NCI-H2196 treated with DMSO at 0.1 percent for 48 hours (cell line): Measurements from ENCODE around the gene SF3B4.

ENCODE experiments used
- DNase-seq: peaks from one replicate; lab custom pipeline; 2025; ENCODE audit not compliant: unreplicated experiment; lab: John Stamatoyannopoulos, UW

Gene SF3B4

GRCh38 chr1:149933208-149933607 lies 5.6 kb upstream of the SF3B4 start:
- no peak for DNase-seq

GRCh38 chr1:149932474-149932873 lies 4.9 kb upstream of the SF3B4 start:
- DNase-seq = no peak

GRCh38 chr1:149931212-149931790 lies 3.7 kb upstream of the SF3B4 start:
- no peak for DNase-seq

- no peak for DNase-seq
Measured at GRCh38 chr1:149929856-149930255, 2.3 kb upstream of the SF3B4 start.

GRCh38 chr1:149928401-149928724 lies 760 bp upstream of the SF3B4 start:
- no peak for DNase-seq

GRCh38 chr1:149927056-149927562 lies 494 bp downstream of the SF3B4 start:
- no peak for DNase-seq

DNA sequence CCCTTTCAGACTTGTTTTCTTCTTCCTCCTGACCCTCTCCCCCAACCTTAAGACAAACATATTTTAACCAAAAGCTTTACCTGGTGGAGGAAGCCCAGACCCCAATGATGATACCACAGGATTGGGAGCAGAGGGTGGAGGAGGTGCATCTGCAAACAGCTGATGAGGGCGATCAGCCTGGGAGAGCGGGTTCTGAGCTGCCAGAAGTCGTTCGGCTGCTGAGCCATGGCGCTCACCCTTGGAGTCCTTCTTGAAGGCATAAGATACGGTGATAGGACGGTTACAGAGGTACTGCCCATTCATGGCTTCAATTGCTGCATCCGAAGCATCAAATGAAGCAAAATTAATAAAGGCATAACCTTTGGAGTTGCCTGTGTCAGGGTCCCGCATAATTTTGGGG lies 1.3 kb downstream of the SF3B4 start:
- DNase-seq = no peak

DNA sequence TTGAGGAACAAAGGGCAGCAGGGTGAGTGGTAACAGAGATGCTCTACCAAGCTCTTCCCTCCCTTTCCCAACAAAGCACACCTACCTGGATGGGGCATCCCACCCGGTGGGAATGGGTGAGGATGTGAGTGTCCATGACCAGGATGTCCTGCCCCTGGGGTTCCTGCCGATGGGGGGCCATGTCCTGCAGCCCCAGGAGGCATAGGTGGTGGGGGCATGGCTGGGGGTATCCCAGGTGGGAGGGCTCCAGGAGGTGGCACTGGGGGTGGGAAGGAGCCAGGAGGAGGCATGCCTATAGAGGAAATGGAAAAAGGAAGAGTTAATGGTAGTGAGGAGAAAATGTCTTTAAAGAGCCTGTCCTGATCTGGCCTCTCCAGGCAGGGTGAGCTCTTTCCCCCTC lies 1.9 kb downstream of the SF3B4 start:
- DNase-seq = no peak

DNA sequence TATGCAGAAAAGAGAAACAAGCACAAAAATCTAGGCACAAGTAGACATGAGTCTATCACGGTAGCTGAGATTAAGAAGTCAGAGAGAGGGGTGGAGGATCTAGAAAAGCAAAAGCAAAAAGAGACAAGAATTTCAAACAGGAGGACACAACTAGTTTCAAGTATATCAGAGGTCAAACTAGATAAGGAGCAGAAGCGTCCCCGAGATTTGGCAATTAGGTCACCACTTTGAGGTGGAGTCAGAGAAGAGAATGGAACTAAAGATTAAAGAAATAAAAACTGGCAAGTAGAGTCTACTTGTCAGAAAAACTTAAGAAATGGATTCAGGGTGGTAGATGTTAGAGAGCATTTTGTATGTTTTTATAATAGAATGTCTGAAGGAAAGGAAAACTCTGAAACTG lies 2.3 kb downstream of the SF3B4 start:
- no peak for DNase-seq

GRCh38 chr1:149923626-149924025 lies 4.0 kb downstream of the SF3B4 start:
- no peak for DNase-seq

DNA sequence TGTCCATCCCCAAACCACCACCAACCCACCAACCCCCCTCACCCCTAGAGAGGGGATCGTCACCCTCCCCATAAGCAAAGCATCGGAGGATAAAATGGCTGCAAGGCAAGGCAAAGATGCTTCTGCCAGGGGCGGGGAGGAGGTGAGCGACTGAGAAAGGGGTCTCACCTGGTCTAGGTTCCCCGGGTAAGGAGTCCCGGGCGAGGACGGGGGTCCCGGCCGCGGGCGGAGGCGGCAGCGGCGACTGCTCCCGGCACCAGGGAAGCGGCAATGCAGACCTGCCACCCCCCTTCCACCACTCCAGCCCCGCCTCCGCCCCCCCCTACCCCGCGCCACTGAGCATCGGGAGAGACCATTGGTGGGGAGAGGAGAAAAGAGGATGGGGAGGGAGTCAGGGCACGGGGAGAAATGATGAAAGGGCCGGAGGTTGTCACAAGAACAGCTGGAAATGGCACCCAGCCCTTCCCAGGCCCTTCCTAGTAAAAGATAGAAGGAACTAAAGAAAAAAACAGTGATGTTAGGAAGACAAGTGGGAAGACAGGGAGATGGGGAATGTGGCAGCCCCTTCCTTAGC lies 9.9 kb downstream of the SF3B4 start, which contains the start of gene SV2A:
SV2A (minus strand) TSS at position 274 of the 574 bp plus-strand sequence. CDS start 4,004 bp downstream, outside the sequence.
- peak; percentile 79 for DNase-seq

DNA sequence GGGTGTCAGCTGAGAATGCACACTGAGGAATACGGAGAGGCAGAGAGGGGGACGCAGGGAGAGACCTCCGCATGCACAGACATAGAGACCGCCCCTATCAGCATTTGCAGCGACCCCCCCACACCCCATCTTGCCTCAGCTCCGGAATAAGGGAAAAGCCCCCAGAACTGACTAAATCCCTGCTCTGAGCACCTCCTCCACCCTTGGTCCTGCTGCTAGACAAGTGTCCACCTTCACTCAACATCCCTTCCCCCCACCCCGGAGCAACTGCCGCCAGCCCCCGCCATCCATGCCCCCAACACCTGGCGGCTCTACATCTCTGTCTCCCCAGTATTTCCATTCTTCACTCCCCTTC lies 10.7 kb downstream of the SF3B4 start:
- no peak for DNase-seq

GRCh38 chr1:149916193-149916897 lies 11.3 kb downstream of the SF3B4 start:
- no peak for DNase-seq

GRCh38 chr1:149915429-149916192 lies 12.0 kb downstream of the SF3B4 start:
- no peak for DNase-seq

GRCh38 chr1:149914545-149914944 lies 13.1 kb downstream of the SF3B4 start:
- no peak for DNase-seq

DNA sequence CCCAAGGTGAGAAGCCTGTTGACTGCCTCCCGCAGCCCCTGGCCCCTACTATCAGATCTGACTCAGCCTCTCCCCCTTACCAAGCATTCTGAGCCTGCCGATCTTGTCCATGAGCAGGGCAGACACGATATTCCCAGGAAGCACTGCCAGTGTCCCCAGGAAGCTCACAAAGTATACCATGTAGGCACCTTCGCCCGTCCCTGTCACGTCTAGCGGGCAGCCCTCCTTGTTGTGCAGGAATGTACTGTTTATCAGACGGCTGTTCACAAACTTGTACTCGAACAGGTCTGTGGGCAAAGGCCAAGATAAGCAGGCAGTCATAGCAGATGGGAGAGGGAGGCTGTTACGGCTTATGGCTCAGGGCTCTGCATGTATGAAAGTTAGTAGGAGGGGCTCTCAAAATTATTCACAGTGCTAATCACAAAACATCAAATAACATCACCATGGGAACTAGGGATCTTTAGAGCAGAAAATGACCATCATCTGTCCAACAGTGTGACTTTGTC lies 21.0 kb downstream of the SF3B4 start:
- no peak for DNase-seq

GRCh38 chr1:149903836-149904491 lies 23.6 kb downstream of the SF3B4 start:
- no peak for DNase-seq

DNA sequence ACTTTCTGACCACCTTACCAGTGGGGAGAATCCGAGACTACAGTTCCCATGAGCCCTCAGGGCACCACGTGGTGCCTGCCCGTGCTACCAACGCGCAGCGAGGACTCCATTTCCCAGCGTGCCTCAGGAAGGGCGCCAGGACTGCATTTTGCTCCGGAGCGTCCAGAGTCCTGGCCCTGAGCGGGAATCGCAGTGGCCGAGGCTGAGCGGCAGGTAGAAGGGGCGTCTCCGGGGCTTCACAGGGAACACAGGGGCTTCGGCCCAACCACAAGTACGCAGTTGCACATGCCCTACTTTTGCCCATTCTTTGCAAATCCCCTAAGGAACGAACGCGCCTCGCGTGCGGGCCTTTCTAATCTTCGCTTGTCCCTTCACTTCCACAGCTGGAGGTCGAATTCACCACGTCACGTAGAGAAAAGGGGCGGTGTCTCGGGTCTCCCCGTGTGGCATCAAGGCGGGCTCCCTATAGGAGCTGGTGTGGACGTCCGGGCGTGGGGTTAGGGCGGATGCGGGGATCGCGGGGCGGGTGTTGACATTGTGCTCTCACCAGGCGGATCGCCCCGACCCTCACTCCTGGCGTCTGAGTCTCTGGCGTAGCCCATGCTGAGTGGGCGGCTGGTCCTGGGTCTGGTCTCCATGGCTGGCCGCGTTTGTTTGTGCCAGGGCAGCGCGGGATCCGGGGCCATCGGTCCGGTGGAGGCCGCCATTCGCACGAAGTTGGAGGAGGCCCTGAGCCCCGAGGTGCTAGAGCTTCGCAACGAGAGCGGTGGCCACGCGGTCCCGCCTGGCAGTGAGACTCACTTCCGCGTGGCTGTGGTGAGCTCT lies 27.9 kb downstream of the SF3B4 start, which contains the start of gene BOLA1:
BOLA1 (plus strand) TSS at position 109 of the 825 bp plus-strand sequence; CDS start at position 601, 492 bp downstream.
- peak; percentile 77 for DNase-seq

- DNase-seq = no peak
Measured at GRCh38 chr1:149896575-149896974, 31.0 kb downstream of the SF3B4 start.

DNA sequence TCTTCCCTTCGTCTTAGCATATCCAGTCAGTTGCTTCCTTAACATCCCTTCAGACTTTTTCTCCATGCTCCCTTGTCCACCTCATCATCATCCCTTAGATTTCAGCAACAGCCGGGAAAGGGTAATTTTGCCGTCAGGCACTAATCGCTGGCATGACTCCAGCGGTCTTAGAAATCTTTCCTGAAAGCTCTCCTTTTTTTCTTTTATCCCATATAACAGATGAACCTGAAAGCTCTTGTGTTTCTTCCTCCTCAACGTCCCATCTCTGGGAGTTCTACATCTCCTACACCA lies 38.7 kb downstream of the SF3B4 start:
- DNase-seq = no peak
